ENCODE data around the gene PRAMEF20.

DNA sequence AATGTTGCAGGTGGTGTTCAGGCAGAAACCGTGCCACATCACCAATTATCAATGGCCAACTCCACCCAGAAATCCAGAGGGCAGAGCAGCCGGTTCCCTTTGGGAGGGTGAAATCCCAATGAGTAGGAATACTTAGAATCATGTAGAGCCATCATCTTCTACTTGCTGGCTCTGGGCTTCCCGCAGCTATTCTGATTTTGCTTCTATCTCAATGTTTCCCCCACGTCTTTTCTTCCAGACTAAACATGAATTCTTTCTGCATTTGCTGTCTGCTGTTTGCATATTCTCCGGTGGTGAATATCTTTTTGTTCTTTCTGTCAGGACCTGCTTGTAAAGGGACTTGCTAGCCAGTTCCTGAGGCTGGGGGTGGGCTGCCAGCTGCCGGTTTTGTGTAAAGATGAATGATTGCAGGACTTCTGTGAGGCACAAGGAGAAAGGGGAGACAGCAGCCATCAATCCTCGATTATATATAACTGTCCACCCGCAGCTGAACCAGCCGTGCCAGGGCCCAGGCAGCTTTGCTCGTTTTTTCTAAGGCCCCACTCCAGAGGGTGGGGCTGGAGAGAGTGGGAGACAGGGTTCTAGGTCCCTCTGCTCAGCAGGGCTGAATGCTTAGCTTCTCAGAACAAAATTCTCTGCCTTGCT is 33.2 kb downstream of the PRAMEF20 start:
- TF ChIP-seq POLR2A (IDR thresholded peaks at IDR 0.05), result no peak
- TF ChIP-seq POLR2AphosphoS5 (IDR thresholded peaks at IDR 0.05), result no peak

All from spleen (tissue), 3 donors.